IPS-15b (cell line): Measurements from ENCODE around the gene KCNK15.
A peak's percentile ranks its signal among the peaks of the same experiment; 100 is the strongest.

Experiments
- H3K27me3 ChIP-seq: one replicate; pipeline ENCODE4 v1.6.1; 2013; ENCODE audit warnings: low read length; ENCODE audit not compliant: control insufficient read depth, insufficient read depth
- H3K36me3 ChIP-seq: one replicate; pipeline ENCODE4 v1.6.1; 2013; ENCODE audit warnings: low read length; ENCODE audit not compliant: control insufficient read depth, insufficient read depth
- H3K4me1 ChIP-seq: one replicate; pipeline ENCODE4 v1.6.1; 2013; ENCODE audit warnings: mild to moderate bottlenecking, low read length; ENCODE audit not compliant: control insufficient read depth, insufficient read depth
- H3K4me3 ChIP-seq: one replicate; pipeline ENCODE4 v1.5.1; 2013; ENCODE audit warnings: low read depth, low read length
- H3K9ac ChIP-seq: one replicate; pipeline ENCODE4 v1.6.1; 2013; ENCODE audit warnings: low read depth, mild to moderate bottlenecking, low read length
- H3K9me3 ChIP-seq: one replicate; pipeline ENCODE4 v1.6.1; 2013; ENCODE audit warnings: mild to moderate bottlenecking, low read length; ENCODE audit not compliant: control insufficient read depth, insufficient read depth

The KCNK15 gene

DNA sequence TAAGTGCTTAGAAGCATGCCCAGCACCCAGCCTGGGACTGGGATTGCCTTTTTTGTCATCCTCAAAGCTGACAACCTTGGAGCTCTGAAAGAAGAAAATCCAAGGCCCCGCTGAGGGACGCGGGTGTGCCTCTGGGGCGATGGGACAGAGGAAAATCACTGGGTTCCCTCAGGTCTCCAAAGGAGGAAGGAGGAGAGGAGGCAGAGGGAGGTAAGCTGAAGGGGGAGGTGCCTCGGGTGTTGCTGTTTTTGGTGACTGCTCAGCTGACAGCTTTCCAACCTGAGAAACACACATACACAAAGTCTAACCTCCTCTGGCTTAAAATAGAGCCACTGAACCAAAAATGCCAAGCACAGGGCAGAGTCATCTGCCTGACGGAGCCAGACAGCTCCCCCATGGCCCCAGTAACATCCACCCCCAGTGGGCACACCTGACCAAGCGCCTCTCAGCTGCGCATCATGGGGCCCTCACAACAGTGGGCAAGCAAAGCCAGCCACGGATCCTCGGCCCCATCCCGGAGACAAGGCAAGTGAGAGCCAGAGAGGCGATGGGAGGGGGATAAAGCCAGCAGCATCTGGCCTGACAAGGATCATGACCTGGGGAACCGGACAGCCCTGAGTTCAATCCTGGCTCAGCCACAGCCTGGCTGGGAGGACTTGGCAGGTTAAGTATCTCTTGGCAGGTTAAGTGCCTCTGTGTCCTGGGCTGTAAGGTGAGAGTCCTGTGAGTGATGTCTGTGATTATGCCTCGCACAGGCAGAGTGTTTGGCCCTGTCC is 3.2 kb upstream of the KCNK15 start:
- H3K4me1 ChIP-seq = peaks cover 7% of the 10 kb centered on the region
- no peaks in the 10 kb centered on the region for H3K36me3 ChIP-seq
- H3K9me3 ChIP-seq = no peaks in the 10 kb centered on the region
- H3K4me3 ChIP-seq = no peak overlapping the region
- no peak overlapping the region for H3K9ac ChIP-seq
- peaks cover 42% of the 10 kb centered on the region for H3K27me3 ChIP-seq

DNA sequence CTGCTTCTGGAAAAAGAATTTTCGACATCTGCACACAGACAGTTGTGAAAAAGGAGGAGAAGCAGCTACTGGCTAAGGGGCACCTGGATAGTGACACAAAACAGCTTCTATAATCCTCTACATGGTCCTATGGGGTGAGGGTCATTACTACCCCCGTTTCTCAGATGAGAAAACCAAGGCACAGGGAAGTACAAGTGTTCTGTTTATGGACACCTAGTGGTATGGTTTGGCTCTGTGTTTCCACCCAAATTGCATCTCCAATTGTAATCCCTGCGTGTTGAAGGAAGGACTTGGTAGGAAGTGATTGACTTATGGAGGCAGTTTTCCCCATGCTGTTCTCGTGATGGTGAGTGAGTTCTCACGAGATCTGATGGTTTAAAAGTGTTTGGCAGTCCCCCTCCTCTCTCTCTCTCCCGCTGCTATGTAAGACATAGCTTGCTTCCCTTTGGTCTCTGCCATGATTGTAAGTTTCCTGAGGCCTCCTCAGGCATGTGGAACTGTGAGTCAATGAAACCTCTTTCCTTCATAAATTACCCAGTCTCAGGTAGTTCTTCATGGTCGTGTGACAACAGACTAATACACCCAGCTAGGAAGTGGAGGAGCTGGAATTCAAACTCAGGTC is 2.5 kb upstream of the KCNK15 start:
- Histone ChIP-seq H3K4me1 (peaks cover 7% of the 10 kb centered on the region), H3K27me3 (peaks cover 42% of the 10 kb centered on the region), H3K36me3 (no peaks in the 10 kb centered on the region), H3K4me3 (no peak overlapping the region), H3K9ac (no peak overlapping the region), H3K9me3 (no peaks in the 10 kb centered on the region)

DNA sequence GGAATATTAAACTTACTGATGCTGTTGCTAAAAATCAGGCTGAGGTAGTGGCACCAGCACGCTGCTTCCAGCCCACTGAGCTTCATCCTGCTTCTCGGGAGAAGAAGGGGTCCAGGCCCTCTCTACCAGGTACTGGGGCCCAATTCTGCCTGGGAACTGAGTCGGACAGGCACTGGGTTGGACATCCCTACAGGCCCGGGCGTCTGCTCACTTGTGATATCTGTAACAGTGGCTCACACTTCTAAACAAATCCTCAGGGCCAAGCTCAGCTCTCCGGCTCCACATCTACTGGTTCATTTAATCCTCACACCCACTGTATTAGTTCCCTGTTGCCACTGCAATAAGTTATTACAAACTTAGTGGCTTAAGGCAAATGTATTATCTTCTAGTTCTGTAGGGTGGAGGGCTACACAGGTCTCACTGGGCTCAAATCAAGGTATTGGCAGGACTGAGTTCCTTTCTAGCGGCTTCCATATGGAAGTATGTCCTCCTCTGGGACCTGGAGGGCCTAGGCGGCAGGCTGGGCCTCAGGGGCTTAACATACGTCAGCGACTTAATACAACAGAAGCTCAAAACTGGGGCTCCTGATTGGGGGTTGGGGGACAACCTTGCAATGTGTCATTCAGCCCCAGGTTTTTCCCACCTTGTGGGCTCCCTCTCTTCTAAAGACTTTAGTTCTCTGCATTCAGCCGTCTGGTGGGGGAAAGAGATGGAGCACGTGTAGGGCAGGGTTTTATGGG is 1.6 kb upstream of the KCNK15 start:
- peaks cover 42% of the 10 kb centered on the region for H3K27me3 ChIP-seq
- H3K4me3 ChIP-seq = no peak overlapping the region
- H3K36me3 ChIP-seq = no peaks in the 10 kb centered on the region
- no peaks in the 10 kb centered on the region for H3K9me3 ChIP-seq
- H3K9ac ChIP-seq = no peak overlapping the region
- H3K4me1 ChIP-seq = peaks cover 7% of the 10 kb centered on the region

DNA sequence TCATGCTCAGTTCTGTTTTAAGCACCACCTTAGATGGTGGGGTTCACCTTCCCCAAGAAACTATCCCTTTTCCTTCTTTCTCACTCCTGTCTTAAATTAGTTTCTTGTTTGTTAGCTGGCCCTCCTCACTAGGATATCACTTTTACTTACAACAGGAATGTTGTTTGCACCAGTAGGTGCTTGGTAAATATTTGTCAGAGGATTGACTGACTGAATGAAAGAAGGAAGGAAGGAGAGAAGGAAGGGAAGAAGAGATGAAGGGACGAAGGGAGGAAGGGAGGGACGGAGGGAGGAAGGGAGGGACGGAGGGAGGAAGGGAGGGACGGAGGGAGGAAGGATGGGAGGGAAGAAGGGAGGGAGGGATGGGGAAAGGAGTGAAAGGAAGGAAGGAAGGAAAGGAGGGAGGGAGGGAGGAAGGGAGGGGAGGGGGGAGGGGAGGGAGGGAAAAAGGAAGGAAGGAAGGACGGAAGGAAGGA is 505 bp upstream of the KCNK15 start:
- Histone ChIP-seq H3K36me3 (no peaks in the 10 kb centered on the region), H3K9ac (no peak overlapping the region), H3K27me3 (peaks cover 44% of the 10 kb centered on the region), H3K4me1 (peaks cover 7% of the 10 kb centered on the region), H3K4me3 (no peak overlapping the region), H3K9me3 (no peaks in the 10 kb centered on the region)

DNA sequence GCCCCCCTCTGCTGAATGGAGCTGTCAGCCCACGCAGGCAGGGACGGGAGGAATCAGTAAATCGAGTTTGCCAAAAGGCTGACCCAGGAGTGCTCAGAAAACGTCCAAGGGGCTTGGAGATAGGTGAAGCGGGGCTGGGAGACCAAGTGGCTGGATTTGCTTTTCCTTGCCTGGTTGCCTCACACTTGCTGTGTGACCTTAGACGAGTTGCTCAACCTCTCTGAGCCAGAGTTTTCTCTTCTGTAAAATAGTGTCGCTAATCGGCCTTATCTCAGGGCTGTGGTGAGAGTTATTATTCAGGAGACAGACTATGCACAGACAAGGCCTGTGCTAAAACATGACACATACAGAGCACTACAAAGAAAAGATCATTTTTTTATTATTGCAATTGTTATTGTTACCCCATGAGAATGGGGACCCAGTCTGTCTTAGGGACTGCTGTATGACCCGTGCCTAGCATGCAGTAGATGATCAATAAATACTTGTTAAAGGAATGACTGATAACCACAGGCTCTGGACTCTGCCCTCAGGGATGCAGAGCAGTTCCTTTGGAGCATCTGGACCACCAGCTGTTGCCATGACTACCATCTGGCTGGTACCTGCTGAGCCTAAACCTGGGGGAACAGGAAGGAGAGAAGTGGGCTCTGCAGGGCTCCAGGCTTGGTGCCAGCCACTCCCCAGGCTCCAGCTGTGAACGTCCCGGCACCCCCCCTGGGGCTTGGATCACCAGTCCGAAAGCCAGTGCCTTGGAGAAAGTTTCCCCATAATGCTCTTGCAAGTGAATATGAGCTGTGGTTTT is 901 bp downstream of the KCNK15 start:
- Histone ChIP-seq H3K9ac (no peak overlapping the region), H3K4me1 (peaks cover 7% of the 10 kb centered on the region), H3K27me3 (peaks cover 41% of the 10 kb centered on the region), H3K4me3 (peak overlapping the region; percentile 48), H3K9me3 (no peaks in the 10 kb centered on the region), H3K36me3 (no peaks in the 10 kb centered on the region)

DNA sequence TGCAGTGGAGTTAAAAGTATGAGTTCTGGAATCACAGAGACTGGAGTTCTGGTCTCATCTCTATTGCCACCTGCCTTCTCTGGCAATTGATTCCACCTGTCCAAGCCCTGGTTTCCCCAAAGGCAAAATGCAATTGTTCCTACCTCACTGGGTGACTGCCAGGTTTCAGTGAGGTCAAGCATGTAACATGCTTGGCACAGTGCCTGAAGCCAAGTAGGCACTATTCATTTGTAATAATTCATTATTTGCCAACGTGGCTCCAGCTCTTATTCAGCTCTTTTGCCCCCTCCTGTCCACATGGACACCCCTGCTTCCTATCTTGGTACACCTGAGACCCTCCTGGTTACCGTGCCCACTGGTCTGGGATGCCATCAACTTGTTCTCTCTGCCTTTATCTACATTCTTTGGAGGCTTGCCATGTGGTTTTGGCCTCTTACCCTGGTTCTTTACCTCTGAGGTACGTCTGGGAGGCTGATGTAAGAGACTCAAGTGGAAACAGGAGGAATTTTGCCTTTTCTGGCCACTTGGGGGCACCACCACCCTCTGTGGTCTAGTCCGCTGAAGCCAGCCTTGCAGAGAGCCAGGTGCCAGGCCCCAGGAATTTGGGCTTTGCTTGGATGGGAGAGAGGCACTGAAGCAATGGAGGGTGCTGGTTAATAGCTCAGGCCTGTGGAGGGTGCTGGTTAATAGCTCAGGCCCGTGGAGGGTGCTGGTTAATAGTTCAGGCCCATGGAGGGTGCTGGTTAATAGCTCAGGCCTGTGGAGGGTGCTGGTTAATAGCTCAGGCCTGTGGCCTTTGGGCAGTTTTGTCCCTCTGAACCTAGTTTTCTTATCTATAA is 1.7 kb downstream of the KCNK15 start:
- Histone ChIP-seq H3K4me1 (peaks cover 9% of the 10 kb centered on the region), H3K4me3 (no peak overlapping the region), H3K27me3 (peaks cover 41% of the 10 kb centered on the region), H3K36me3 (no peaks in the 10 kb centered on the region), H3K9me3 (no peaks in the 10 kb centered on the region), H3K9ac (no peak overlapping the region)

- Histone ChIP-seq H3K9ac (no peak overlapping the region), H3K27me3 (peaks cover 37% of the 10 kb centered on the region), H3K4me1 (peaks cover 9% of the 10 kb centered on the region), H3K9me3 (no peaks in the 10 kb centered on the region), H3K4me3 (no peak overlapping the region), H3K36me3 (no peaks in the 10 kb centered on the region)
Observed at GRCh38 chr20:44748005-44748370, 2.3 kb downstream of the KCNK15 start.

DNA sequence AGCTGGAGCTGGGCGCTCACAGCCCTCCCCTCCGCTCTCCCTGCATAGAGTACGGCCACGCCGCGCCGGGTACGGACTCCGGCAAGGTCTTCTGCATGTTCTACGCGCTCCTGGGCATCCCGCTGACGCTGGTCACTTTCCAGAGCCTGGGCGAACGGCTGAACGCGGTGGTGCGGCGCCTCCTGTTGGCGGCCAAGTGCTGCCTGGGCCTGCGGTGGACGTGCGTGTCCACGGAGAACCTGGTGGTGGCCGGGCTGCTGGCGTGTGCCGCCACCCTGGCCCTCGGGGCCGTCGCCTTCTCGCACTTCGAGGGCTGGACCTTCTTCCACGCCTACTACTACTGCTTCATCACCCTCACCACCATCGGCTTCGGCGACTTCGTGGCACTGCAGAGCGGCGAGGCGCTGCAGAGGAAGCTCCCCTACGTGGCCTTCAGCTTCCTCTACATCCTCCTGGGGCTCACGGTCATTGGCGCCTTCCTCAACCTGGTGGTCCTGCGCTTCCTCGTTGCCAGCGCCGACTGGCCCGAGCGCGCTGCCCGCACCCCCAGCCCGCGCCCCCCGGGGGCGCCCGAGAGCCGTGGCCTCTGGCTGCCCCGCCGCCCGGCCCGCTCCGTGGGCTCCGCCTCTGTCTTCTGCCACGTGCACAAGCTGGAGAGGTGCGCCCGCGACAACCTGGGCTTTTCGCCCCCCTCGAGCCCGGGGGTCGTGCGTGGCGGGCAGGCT is 4.6 kb downstream of the KCNK15 start:
- peaks cover 17% of the 10 kb centered on the region for H3K27me3 ChIP-seq
- H3K4me3 ChIP-seq = no peak overlapping the region
- no peaks in the 10 kb centered on the region for H3K36me3 ChIP-seq
- H3K9ac ChIP-seq = no peak overlapping the region
- peaks cover 9% of the 10 kb centered on the region for H3K4me1 ChIP-seq
- no peaks in the 10 kb centered on the region for H3K9me3 ChIP-seq

- Histone ChIP-seq H3K27me3 (peaks cover 4% of the 10 kb centered on the region), H3K4me1 (peaks cover 2% of the 10 kb centered on the region), H3K36me3 (no peaks in the 10 kb centered on the region), H3K9ac (peak overlapping the region; percentile 24), H3K9me3 (no peaks in the 10 kb centered on the region), H3K4me3 (no peak overlapping the region)
Observed at GRCh38 chr20:44752099-44752931, 6.7 kb downstream of the KCNK15 start.

- no peaks in the 10 kb centered on the region for H3K27me3 ChIP-seq
- H3K4me1 ChIP-seq = peaks cover 2% of the 10 kb centered on the region
- no peaks in the 10 kb centered on the region for H3K36me3 ChIP-seq
- H3K4me3 ChIP-seq = no peak overlapping the region
- no peaks in the 10 kb centered on the region for H3K9me3 ChIP-seq
- H3K9ac ChIP-seq = no peak overlapping the region
Observed at GRCh38 chr20:44754554-44754953, 8.9 kb downstream of the KCNK15 start.
